Measurements from ENCODE around the gene GRHPR. TPM values are rescaled to one million over a fixed set of nuclear protein-coding genes. Genes with fewer than 3 reads are reported as not detected.

The GRHPR gene
- total RNA-seq, 2 donors from 2014 or later = 105 to 128 TPM

GRCh38 chr9:37430841-37431597 is 8.5 kb downstream of the GRHPR start:
- H3K9me3 Mint-ChIP-seq = no peaks in the 10 kb centered on the region
- no peak overlapping the region for H3K4me3 Mint-ChIP-seq
- Histone ChIP-seq H3K4me1 (ENCODE audit: control insufficient read depth, insufficient read depth, low read length) (peaks cover 7% of the 10 kb centered on the region), H3K9me3 (ENCODE audit: control insufficient read depth, low read length) (no peaks in the 10 kb centered on the region), H3K27ac (ENCODE audit: low read depth, low read length) (peak overlapping the region; percentile 64), H3K27me3 (ENCODE audit: control insufficient read depth, insufficient read depth, low read length, poor library complexity, severe bottlenecking) (no peaks in the 10 kb centered on the region), H3K9ac (ENCODE audit: extremely low read depth, low read length, poor library complexity, severe bottlenecking) (no peak overlapping the region), H3K36me3 (ENCODE audit: control insufficient read depth, insufficient read depth, low read length) (peaks cover 84% of the 10 kb centered on the region), H3K4me3 (ENCODE audit: low read length) (no peak overlapping the region)
- peaks cover 63% of the 10 kb centered on the region for H3K36me3 Mint-ChIP-seq (ENCODE audit: low read depth)
- peak overlapping the region; percentile 58 for H3K27ac Mint-ChIP-seq
- H3K4me1 Mint-ChIP-seq = peaks cover 7% of the 10 kb centered on the region
- WGBS, 2 experiments (ENCODE audit: insufficient coverage in 1 of 2, insufficient read length in 1 of 2) = 79 to 89% methylated on average over 8 to 14 of the region's 14 CpGs
- peak; percentile 54 for TF ChIP-seq CTCF (conservative IDR thresholded peaks at IDR 0.05)
- no peaks in the 10 kb centered on the region for H3K27me3 Mint-ChIP-seq (ENCODE audit: insufficient read depth)
- peak; percentile 74 for DNase-seq

- WGBS, 2 experiments (ENCODE audit: insufficient coverage in 1 of 2, insufficient read length in 1 of 2) = 90 to 92% methylated on average over 4 to 6 of the region's 6 CpGs
- Mint-ChIP-seq H3K9me3 (no peaks in the 10 kb centered on the region), H3K4me3 (no peak overlapping the region), H3K27me3 (ENCODE audit: insufficient read depth) (no peaks in the 10 kb centered on the region), H3K4me1 (peaks cover 7% of the 10 kb centered on the region), H3K27ac (no peak overlapping the region), H3K36me3 (ENCODE audit: low read depth) (peaks cover 65% of the 10 kb centered on the region)
- peaks cover 86% of the 10 kb centered on the region for H3K36me3 ChIP-seq (ENCODE audit: control insufficient read depth, insufficient read depth, low read length)
- H3K9me3 ChIP-seq (ENCODE audit: control insufficient read depth, low read length) = no peaks in the 10 kb centered on the region
- TF ChIP-seq CTCF (conservative IDR thresholded peaks at IDR 0.05) = no peak
- no peak overlapping the region for H3K4me3 ChIP-seq (ENCODE audit: low read length)
- no peak for DNase-seq
- no peaks in the 10 kb centered on the region for H3K27me3 ChIP-seq (ENCODE audit: control insufficient read depth, insufficient read depth, low read length, poor library complexity, severe bottlenecking)
- peaks cover 7% of the 10 kb centered on the region for H3K4me1 ChIP-seq (ENCODE audit: control insufficient read depth, insufficient read depth, low read length)
- H3K27ac ChIP-seq (ENCODE audit: low read depth, low read length) = no peak overlapping the region
- no peak overlapping the region for H3K9ac ChIP-seq (ENCODE audit: extremely low read depth, low read length, poor library complexity, severe bottlenecking)
Observed at GRCh38 chr9:37432020-37432419, 9.5 kb downstream of the GRHPR start.

DNA sequence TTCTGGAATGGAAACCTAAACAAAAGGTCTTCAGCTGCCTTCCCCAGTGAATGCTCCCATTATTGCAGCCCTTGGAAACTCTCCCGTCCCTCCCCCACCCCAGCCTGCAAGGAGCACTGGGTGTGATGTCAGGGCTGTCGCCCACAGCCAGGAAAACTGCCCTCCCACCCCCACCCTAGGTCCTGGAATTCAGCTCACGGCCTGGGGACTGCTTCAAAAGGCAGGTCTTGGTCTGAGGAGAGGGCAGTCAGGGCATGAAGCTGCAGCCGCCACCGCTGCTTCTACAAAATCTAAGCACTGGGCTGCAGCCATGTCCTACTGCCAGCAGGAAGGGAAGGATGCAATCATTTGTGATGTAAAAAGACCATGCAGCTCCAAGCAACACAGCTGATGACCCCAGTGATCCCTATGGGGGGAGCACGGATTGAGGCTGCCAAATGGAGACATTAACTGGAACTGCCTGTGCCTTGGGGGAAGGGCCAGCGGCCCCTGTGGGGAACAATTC is 11.4 kb downstream of the GRHPR start:
- Mint-ChIP-seq H3K4me3 (no peak overlapping the region), H3K4me1 (peaks cover 7% of the 10 kb centered on the region), H3K36me3 (ENCODE audit: low read depth) (peaks cover 63% of the 10 kb centered on the region), H3K9me3 (no peaks in the 10 kb centered on the region), H3K27ac (peak overlapping the region; percentile 85), H3K27me3 (ENCODE audit: insufficient read depth) (no peaks in the 10 kb centered on the region)
- Histone ChIP-seq H3K9ac (ENCODE audit: extremely low read depth, low read length, poor library complexity, severe bottlenecking) (no peak overlapping the region), H3K4me3 (ENCODE audit: low read length) (no peak overlapping the region), H3K9me3 (ENCODE audit: control insufficient read depth, low read length) (no peaks in the 10 kb centered on the region), H3K36me3 (ENCODE audit: control insufficient read depth, insufficient read depth, low read length) (peaks cover 90% of the 10 kb centered on the region), H3K27me3 (ENCODE audit: control insufficient read depth, insufficient read depth, low read length, poor library complexity, severe bottlenecking) (no peaks in the 10 kb centered on the region), H3K27ac (ENCODE audit: low read depth, low read length) (peak overlapping the region; percentile 84), H3K4me1 (ENCODE audit: control insufficient read depth, insufficient read depth, low read length) (peaks cover 7% of the 10 kb centered on the region)
- TF ChIP-seq CTCF (conservative IDR thresholded peaks at IDR 0.05) = no peak
- peak; percentile 66 for DNase-seq
- WGBS, 2 experiments (ENCODE audit: insufficient coverage in 1 of 2, insufficient read length in 1 of 2) = 69 to 73% methylated on average over 5 to 7 of the region's 7 CpGs
